NCI-H526 (cell line): Measurements from ENCODE around the gene FAM217B.

Experiments
- DNase-seq, 2 experiments: peaks; one replicate each; lab custom pipeline; 2025; lab: John Stamatoyannopoulos, UW

FAM217B gene

GRCh38 chr20:59940129-59940955 lies at the start of gene FAM217B, which contains the start of gene PPP1R3D:
Gene FAM217B, plus strand, starts transcription at chr20:59940389. Its CDS starts 3,555 bp downstream, at chr20:59943944.
Gene PPP1R3D, minus strand, starts transcription at chr20:59940305. Its CDS starts 374 bp downstream, at chr20:59939931.
- DNase-seq = peak; percentile 89 to 97

DNA sequence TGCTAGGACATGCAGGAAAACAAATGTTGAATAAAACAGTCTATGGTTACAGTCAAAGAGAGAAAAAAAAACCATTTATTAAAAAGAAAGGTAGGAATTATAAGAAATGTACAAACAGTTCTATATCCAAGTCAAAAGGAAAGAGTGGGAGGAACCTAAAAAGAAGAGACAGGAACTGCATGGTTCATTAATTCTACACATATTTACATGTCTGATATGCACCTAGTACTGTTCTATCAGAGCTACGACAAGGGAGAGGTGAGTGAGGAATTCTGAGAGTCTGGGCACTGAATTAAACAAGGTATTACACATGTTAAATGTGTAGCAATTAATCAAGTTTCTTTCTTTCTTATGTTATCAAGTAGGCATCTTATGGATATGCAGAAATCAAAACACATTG lies 48.6 kb upstream of the FAM217B start:
- peak; percentile 47 to 61 for DNase-seq

DNA sequence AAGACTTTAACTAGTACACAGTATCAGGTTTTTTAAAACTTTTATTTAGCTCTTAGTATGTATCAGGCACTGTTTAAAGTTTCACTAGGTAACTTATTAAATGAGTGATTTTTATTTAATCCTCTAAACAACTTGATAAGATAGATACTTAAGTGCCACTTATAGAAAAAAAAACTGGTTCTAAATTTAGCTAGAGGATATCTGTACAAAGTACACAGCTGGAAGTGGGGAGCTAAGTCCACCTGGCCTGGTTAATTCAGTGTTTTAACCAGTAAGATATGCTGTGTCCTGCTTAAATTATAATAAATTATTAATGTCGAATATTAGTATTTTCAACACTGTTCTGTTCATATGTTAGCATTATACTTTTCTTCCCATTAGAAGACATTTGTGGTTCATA lies 44.3 kb upstream of the FAM217B start:
- DNase-seq = no peak

DNA sequence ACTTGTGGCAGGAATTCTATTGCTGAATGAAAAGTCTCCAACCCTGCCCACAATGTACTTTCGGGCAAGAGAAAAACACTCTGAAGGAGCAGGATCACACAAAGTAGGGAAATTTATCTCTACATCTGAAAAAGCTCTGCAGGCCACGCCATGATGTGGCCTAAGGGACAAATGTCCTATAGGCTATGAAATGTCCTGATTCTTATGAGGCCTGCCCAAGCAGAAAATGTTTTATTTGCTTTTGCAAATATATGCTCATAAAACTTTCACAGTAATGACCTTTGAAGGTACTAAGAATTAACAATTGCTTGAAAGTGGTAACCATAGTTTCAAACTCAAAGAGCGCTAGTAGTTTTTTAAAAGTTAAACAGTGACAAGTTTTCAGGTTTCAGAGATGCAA lies 37.7 kb upstream of the FAM217B start:
- peak; percentile 61 to 65 for DNase-seq

DNA sequence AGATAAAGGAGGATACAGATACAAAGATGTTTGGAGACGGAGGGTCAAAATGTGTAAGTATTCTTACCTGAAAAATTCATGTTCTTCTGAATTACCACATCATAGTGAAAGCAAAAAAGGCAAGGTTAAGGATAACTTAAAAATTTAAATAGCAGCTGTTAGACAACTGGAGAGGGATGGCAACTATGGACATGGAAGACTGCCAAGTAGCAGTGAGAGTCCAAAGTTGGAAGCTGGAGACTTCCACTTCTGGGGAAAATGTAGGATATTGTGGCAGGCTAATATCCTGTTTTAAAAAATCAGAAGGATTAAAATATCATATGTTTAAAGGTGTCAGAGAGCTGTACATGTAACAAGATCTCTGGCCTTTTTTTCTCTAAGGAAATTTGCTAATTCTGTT lies 36.6 kb upstream of the FAM217B start:
- no peak for DNase-seq

DNA sequence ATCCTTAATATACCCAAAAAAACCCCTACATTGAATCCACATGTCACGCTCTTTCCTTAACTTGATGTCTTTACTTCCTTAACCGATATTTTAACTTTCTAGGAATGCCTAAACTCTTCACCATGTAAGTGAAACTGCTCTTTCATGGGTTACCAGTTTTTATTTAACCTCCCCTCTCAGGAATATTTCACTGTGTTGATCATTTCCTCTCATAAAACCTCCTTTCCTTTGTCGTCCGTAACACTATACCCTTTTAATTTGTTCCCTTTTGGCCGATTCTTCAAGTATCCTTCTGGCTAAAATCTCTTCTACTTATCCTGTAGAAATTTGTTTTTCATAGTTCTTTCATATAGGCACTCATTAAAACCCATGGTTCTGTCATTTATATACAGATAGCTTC lies 31.3 kb upstream of the FAM217B start:
- no peak for DNase-seq

GRCh38 chr20:59911041-59911440 lies 29.1 kb upstream of the FAM217B start:
- DNase-seq = no peak

DNA sequence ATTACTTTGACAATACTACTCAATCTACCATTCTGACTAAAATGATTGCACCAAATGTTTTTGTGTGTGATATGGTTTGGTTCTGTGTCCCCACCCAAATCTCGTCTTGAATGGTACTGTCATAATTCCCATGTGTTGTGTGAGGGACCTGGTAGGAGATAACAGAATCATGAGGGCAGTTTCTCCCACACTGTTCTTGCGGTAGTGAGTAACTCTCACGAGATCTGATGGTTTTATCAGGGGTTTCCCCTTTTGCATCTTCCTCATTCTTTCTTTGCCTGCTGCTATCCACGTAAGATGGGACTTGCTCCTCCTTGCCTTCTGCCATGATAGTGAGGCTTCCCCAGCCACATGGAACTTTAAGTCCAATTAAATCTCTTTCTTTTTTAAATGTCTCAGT lies 27.6 kb upstream of the FAM217B start:
- DNase-seq = no peak

DNA sequence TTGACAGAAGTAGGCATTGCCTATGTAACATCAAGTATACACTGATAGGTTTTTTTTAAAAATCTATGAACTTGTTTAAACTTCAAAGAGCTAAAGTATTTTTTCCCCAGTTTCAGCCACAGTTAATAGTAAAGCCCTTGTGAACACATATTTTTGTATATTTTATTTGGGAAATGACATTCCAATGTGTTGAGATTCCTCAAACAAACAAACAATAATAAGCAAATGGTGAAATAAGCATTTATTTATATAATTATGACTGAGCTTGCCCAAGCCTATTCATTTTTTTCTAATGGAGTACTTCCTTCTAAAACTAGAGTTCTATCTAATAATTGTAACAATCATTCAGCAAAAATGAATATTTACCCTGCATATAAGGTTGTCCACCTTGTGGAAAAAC lies 19.2 kb upstream of the FAM217B start:
- DNase-seq = no peak

- no peak for DNase-seq
Measured at GRCh38 chr20:59923514-59923913, 16.7 kb upstream of the FAM217B start.

- no peak for DNase-seq
Measured at GRCh38 chr20:59925359-59925758, 14.8 kb upstream of the FAM217B start.

DNA sequence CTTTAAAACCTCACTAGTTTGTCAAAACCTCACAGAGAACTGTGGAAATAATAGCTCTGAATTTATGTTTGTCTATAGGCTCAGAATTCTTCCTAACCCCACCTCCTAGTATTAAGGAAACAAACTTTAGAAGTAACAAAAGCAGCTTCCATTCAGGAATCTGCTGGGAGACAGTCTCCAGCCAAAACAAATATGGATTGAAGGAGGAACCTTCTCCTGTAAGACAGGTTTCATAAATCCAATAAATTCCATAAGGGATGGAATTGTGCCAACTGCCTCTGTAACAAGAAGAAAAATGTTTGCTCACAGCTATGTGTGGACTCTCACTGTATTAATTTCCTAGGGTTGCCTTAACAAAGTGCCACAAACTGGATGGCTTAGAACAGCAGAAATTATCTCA lies 14.3 kb upstream of the FAM217B start:
- DNase-seq = no peak

GRCh38 chr20:59931511-59932312 lies 8.5 kb upstream of the FAM217B start:
- no peak for DNase-seq

DNA sequence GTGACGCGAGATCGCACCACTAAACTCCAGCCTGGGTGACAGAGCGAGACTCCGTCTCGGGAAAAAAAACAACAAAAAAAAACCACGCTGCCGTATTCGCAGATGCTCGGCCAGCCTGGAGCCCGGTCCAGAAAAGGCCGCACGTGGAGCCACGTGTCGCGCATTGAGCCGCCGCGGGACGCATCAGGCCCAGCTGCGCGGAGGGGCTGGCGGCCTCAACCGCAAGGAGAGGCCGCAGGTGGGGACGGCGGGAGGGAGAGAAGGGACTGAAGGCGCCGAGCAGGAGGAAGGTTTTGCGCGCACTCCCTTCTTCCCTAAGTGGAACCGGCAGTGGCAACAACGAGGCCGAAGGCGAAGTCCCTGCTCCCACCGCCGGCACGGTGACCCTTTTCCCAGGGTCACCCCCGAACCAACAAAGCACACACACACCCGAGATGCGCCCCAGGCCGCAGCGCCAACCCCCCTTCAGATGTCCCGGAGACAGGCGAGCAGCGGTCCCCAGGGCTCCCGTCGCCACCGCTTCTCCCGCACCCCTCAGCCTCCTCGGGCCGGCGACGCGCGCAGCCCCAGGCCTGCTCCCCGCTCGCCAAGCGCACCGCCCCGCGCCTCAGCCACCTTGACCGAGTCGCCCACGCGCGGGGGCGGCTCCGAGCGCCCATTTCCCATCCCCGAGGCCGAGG lies 7.4 kb upstream of the FAM217B start:
- DNase-seq = no peak

- peak in 1 of 2 experiments; percentile 74 for DNase-seq
Measured at GRCh38 chr20:59933296-59933848, 6.8 kb upstream of the FAM217B start, which contains the start of gene SYCP2. Gene SYCP2, minus strand, starts transcription at chr20:59933637. Its CDS starts 11,224 bp downstream, at chr20:59922413.

DNA sequence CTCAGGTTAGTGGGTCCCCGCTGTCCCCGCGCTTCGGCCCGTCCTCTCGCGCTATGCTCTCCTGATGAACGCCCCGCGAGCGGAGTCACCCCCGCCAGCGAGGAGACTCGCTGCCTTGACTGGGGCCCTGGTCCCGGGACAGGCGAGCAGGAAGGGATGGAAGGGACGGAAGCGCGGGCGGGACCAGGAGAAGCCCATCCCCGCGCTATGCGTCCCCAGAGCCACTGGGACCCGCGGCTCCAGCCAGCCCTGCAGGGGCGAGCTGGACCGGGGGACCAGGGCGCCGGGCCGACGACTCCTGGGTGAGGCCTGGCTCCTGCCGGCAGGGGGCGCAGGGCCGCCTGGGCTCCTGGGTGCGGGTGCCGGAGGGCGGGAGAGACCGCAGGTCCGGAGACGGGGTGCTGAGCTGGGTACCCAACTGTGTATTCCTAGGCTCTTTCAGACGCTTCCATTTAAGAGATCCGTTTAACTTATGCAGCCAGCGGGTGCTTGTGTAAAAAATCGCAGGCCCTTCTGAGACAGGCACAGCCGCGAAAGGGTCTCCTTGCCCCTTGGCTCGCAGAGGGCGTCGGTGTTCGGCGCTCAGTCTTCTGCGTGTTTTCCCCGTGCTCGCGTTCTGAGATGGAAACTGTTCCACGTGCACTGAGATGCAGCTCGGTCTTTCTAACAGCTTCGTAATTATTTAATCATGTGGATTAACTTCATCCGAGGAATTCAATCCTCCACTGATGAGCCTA lies 6.2 kb upstream of the FAM217B start:
- DNase-seq = peak; percentile 39 to 91

GRCh38 chr20:59935457-59936185 lies 4.6 kb upstream of the FAM217B start:
- DNase-seq = no peak

GRCh38 chr20:59936409-59936808 lies 3.8 kb upstream of the FAM217B start:
- no peak for DNase-seq

DNA sequence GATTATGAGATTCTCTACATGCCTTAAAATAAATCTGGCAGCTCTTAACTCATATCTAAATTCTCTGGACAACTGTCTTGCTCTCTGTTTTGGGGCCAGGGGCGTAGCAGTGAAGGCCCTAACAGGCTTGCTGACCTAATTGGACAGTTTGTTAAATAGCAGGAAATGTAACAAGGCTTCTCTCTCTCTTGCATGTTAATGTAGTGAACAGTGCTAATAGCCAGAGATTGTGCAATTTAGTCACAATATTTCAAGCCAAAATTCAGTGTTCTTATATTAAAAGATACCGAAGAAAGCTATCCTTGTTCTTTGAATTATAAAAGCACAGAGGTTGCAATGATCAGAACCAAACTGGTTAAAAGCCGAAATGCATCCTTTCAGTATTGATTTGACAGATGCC lies 3.0 kb upstream of the FAM217B start:
- no peak for DNase-seq

GRCh38 chr20:59938221-59938620 lies 2.0 kb upstream of the FAM217B start:
- no peak for DNase-seq

GRCh38 chr20:59938696-59939051 lies 1.5 kb upstream of the FAM217B start:
- DNase-seq = no peak
